NT2/D1 (cell line): ENCODE data around the gene NUDT2.

Experiments used
- DNase-seq: peaks from one replicate; pipeline ENCODE4 v3.0.0-alpha.2; 2011; ENCODE audit warnings: low read depth, low spot score
- H3K27me3 ChIP-seq: 2 replicates; pipeline ENCODE4 v1.6.0; 2011; ENCODE audit warnings: mild to moderate bottlenecking; ENCODE audit not compliant: insufficient read length, insufficient read depth
- H3K36me3 ChIP-seq: 2 replicates; pipeline ENCODE4 v1.6.1; 2011; ENCODE audit warnings: mild to moderate bottlenecking, low read length, mixed read lengths; ENCODE audit not compliant: insufficient read depth, insufficient read length
- H3K4me1 ChIP-seq: 2 replicates; pipeline ENCODE4 v1.5.1; 2011; ENCODE audit not compliant: insufficient read depth, insufficient read length
- H3K4me3 ChIP-seq: 2 replicates; pipeline ENCODE4 v1.5.1; 2011; ENCODE audit warnings: low read depth; ENCODE audit not compliant: insufficient read length
- H3K9ac ChIP-seq: 2 replicates; pipeline ENCODE4 v1.6.0; 2011; ENCODE audit warnings: low read depth; ENCODE audit not compliant: insufficient read length
- H3K9me3 ChIP-seq: 2 replicates; pipeline ENCODE4 v1.5.1; 2011; ENCODE audit warnings: mild to moderate bottlenecking, low read length; ENCODE audit not compliant: insufficient read depth
- SUZ12 ChIP-seq: IDR thresholded peaks from 2 replicates; pipeline ENCODE4 v1.6.1; 2011; ENCODE audit not compliant: insufficient read length, insufficient read depth; ENCODE audit errors: extremely low read depth
- YY1 ChIP-seq: IDR thresholded peaks from 2 replicates; pipeline ENCODE4 v1.6.1; 2011; ENCODE audit not compliant: insufficient read length, insufficient read depth
- ZNF274 ChIP-seq: IDR thresholded peaks from 2 replicates; pipeline ENCODE4 v1.6.1; 2011; ENCODE audit warnings: mild to moderate bottlenecking, low read depth, low read length

Gene NUDT2

GRCh38 chr9:34328500-34328986, 826 bp upstream of the NUDT2 start:
- Histone ChIP-seq H3K4me3 (peak overlapping the region; percentile 94), H3K27me3 (no peaks in the 10 kb centered on the region), H3K36me3 (no peaks in the 10 kb centered on the region), H3K9me3 (no peaks in the 10 kb centered on the region), H3K9ac (peak overlapping the region; percentile 88), H3K4me1 (no peaks in the 10 kb centered on the region)
- no peak for DNase-seq
- no peak for TF ChIP-seq SUZ12
- TF ChIP-seq YY1, result no peak
- TF ChIP-seq ZNF274, result no peak

- no peaks in the 10 kb centered on the region for H3K9me3 ChIP-seq
- TF ChIP-seq ZNF274, result no peak
- TF ChIP-seq SUZ12, result no peak
- no peak for TF ChIP-seq YY1
- DNase-seq, result no peak
- peaks cover 4% of the 10 kb centered on the region for H3K4me1 ChIP-seq
- no peak overlapping the region for H3K4me3 ChIP-seq
- no peaks in the 10 kb centered on the region for H3K27me3 ChIP-seq
- H3K9ac ChIP-seq, result no peak overlapping the region
- H3K36me3 ChIP-seq, result peaks cover 4% of the 10 kb centered on the region
These were observed 1.8 kb downstream of the NUDT2 start for GRCh38 chr9:34331196-34331595.

GRCh38 chr9:34332076-34332964, 3.0 kb downstream of the NUDT2 start:
- peaks cover 4% of the 10 kb centered on the region for H3K4me1 ChIP-seq
- H3K9ac ChIP-seq, result no peak overlapping the region
- no peak overlapping the region for H3K4me3 ChIP-seq
- no peaks in the 10 kb centered on the region for H3K27me3 ChIP-seq
- H3K9me3 ChIP-seq, result no peaks in the 10 kb centered on the region
- TF ChIP-seq SUZ12 (no peak), ZNF274 (no peak), YY1 (no peak)
- peak; percentile 30 for DNase-seq
- peaks cover 4% of the 10 kb centered on the region for H3K36me3 ChIP-seq

GRCh38 chr9:34333836-34334235, 4.5 kb downstream of the NUDT2 start:
- TF ChIP-seq SUZ12, result no peak
- TF ChIP-seq YY1, result no peak
- TF ChIP-seq ZNF274, result no peak
- no peak overlapping the region for H3K4me3 ChIP-seq
- no peak for DNase-seq
- H3K36me3 ChIP-seq, result peaks cover 9% of the 10 kb centered on the region
- no peaks in the 10 kb centered on the region for H3K27me3 ChIP-seq
- H3K9me3 ChIP-seq, result no peaks in the 10 kb centered on the region
- H3K9ac ChIP-seq, result no peak overlapping the region
- peaks cover 4% of the 10 kb centered on the region for H3K4me1 ChIP-seq

GRCh38 chr9:34334337-34334824, 5.0 kb downstream of the NUDT2 start:
- no peaks in the 10 kb centered on the region for H3K9me3 ChIP-seq
- peaks cover 15% of the 10 kb centered on the region for H3K36me3 ChIP-seq
- no peak overlapping the region for H3K4me3 ChIP-seq
- H3K4me1 ChIP-seq, result peaks cover 4% of the 10 kb centered on the region
- TF ChIP-seq SUZ12 (no peak), ZNF274 (no peak), YY1 (no peak)
- H3K27me3 ChIP-seq, result no peaks in the 10 kb centered on the region
- peak; percentile 69 for DNase-seq
- peak overlapping the region; percentile 1 for H3K9ac ChIP-seq

GRCh38 chr9:34334916-34335315, 5.5 kb downstream of the NUDT2 start:
- Histone ChIP-seq H3K4me3 (no peak overlapping the region), H3K27me3 (no peaks in the 10 kb centered on the region), H3K4me1 (peaks cover 4% of the 10 kb centered on the region), H3K36me3 (peaks cover 18% of the 10 kb centered on the region), H3K9me3 (no peaks in the 10 kb centered on the region), H3K9ac (peak overlapping the region; percentile 1)
- no peak for DNase-seq
- TF ChIP-seq YY1 (no peak), ZNF274 (no peak)

- TF ChIP-seq SUZ12 (no peak), ZNF274 (no peak), YY1 (no peak)
These were observed 6.0 kb downstream of the NUDT2 start for GRCh38 chr9:34335376-34335775.

More at GRCh38 chr9:34335376-34335775, 6.0 kb downstream of the NUDT2 start:
- Histone ChIP-seq H3K36me3 (peaks cover 22% of the 10 kb centered on the region), H3K27me3 (no peaks in the 10 kb centered on the region), H3K4me1 (peaks cover 4% of the 10 kb centered on the region), H3K4me3 (no peak overlapping the region), H3K9ac (no peak overlapping the region), H3K9me3 (no peaks in the 10 kb centered on the region)
- DNase-seq, result no peak
